Thyroid gland (tissue), 4 donors: ENCODE measurements around the gene SEMA4C. TPM values are rescaled to one million over a fixed set of nuclear protein-coding genes. Genes with fewer than 3 reads are reported as not detected.
A peak's percentile ranks its signal among the peaks of the same experiment; 100 is the strongest.

Experiments
- DNase-seq, 2 donors: peaks; one replicate each; pipeline ENCODE4 v3.0.0-alpha.2; 2019
- H3K27ac ChIP-seq, 3 donors: fragments of 200-600 bp; sonication (generic); 1 replicate in 2 of 3; 2 replicates in 1 of 3; pipeline ENCODE4 v1.5.1; 2016 to 2019; ENCODE audit warnings: mild to moderate bottlenecking in 1 of 3, moderate library complexity in 1 of 3
- H3K27me3 ChIP-seq: fragments of 200-600 bp; sonication (generic); one replicate; pipeline ENCODE4 v1.5.1; 2019
- H3K36me3 ChIP-seq, 2 donors: fragments of 200-600 bp; sonication (generic); one replicate each; pipeline ENCODE4 v1.5.1; 2016 to 2019
- H3K4me1 ChIP-seq, 2 donors: fragments of 200-600 bp; sonication (generic); one replicate each; pipeline ENCODE4 v1.5.1; 2017 to 2019
- H3K4me3 ChIP-seq, 3 donors: fragments of 200-600 bp; sonication (generic); replicated peaks in 1 of 3; 1 replicate in 2 of 3; 2 replicates in 1 of 3; pipeline ENCODE4 v1.5.1; 2016; ENCODE audit warnings: mild to moderate bottlenecking in 1 of 3
- H3K9me3 ChIP-seq: fragments of 200-600 bp; sonication (generic); one replicate; pipeline ENCODE4 v1.5.1; 2017
- CTCF ChIP-seq, 6 experiments: fragments of 200-600 bp in 3 of 6; fragments of 450-650 bp in 3 of 6; sonication (generic) in 3 of 6; IDR thresholded peaks; one replicate each; pipeline ENCODE4 v1.5.1; 2016 to 2019; ENCODE audit warnings: antibody characterized with exemption in 6 of 6, mild to moderate bottlenecking in 2 of 6, inconsistent platforms in 1 of 6, moderate library complexity in 1 of 6
- POLR2A ChIP-seq, 2 donors: fragments of 450-650 bp; IDR thresholded peaks; one replicate each; pipeline ENCODE4 v1.6.1; 2017; ENCODE audit warnings: antibody characterized with exemption in 2 of 2, mild to moderate bottlenecking in 2 of 2, moderate library complexity in 1 of 2
- WGBS, 2 donors: methylation state at CpG; one replicate each; pipeline ENCODE4 v1.1.5; 2017; 5-methylcytosine and 5-hydroxymethylcytosine counted together
- intact Hi-C: fragments of 100-400 bp; cut with DNase I; formaldehyde crosslinking; loops from one replicate; pipeline ENCODE4 v1.15.1; 2023
- total RNA-seq, 4 donors: library from RNA; depleted of rRNA; stranded (reverse); fragments of >200 nt; gene quantifications; one replicate each; pipeline ENCODE4 v1.2.3, GENCODE V29; 2016

Gene SEMA4C
- total RNA-seq, 4 donors from 2014 or later, result 14.5 to 21.7 (median 19.3) TPM

GRCh38 chr2:96816836-96817702 is 52.8 kb downstream of the SEMA4C start:
- intact Hi-C loops, result loop anchor here (5.0 kb wide), 1 partner anchor 40 kb away; the partner anchor contains the start of gene ANKRD39
- TF ChIP-seq POLR2A (IDR thresholded peaks at IDR 0.05), result no peak
- TF ChIP-seq CTCF (IDR thresholded peaks at IDR 0.05), result no peak
- H3K27ac ChIP-seq, result no peak overlapping the region

GRCh38 chr2:96816127-96816835 is 53.6 kb downstream of the SEMA4C start, which contains the start of gene CNNM3:
Gene CNNM3 (plus strand): TSS chr2:96816268. CDS start chr2:96816278, 10 bp downstream.
- H3K4me3 ChIP-seq, result peak within 1 kb of the TSS; percentile 32 to 78 (median 51)
- H3K27me3 ChIP-seq, result no peaks in the 10 kb centered on the region
- peak within 1 kb of the TSS; percentile 93 to 94 (median 94) for H3K27ac ChIP-seq
- H3K4me1 ChIP-seq, result peaks cover 26 to 32% of the 10 kb centered on the region in 2 donors
- peak; percentile 48 to 93 for TF ChIP-seq POLR2A (IDR thresholded peaks at IDR 0.05)
- TF ChIP-seq CTCF (IDR thresholded peaks at IDR 0.05), result peak; percentile 30 to 81 (median 51)
- peak; percentile 97 to 98 for DNase-seq
- intact Hi-C loops, result loop anchor here (5.0 kb wide), 1 partner anchor 41 kb away; the partner anchor contains the start of gene ANKRD39
- H3K9me3 ChIP-seq, result no peaks in the 10 kb centered on the region
- no peaks in the 10 kb centered on the region for H3K36me3 ChIP-seq
- WGBS, 2 donors, result 0 to 2% methylated on average over 1 to 10 of the region's 103 CpGs

More at GRCh38 chr2:96816836-96817702, 52.8 kb downstream of the SEMA4C start:
- Histone ChIP-seq H3K9me3 (no peaks in the 10 kb centered on the region), H3K4me3 (peak overlapping the region in 2 of 3 donors; percentile 29 to 45), H3K4me1 (peaks cover 26 to 32% of the 10 kb centered on the region in 2 donors), H3K27me3 (no peaks in the 10 kb centered on the region), H3K36me3 (no peaks in the 10 kb centered on the region)
- 9 to 14% methylated on average over 10 to 23 of the region's 89 CpGs for WGBS, 2 donors
- peak; percentile 21 to 27 for DNase-seq

- TF ChIP-seq CTCF (IDR thresholded peaks at IDR 0.05) (no peak), POLR2A (IDR thresholded peaks at IDR 0.05) (no peak)
- WGBS, 2 donors, result 7 to 11% methylated on average over 24 to 30 of the region's 60 CpGs
- no peaks in the 10 kb centered on the region for H3K9me3 ChIP-seq
- intact Hi-C loops, result loop anchor here (5.0 kb wide), 1 partner anchor 42 kb away; the partner anchor contains the start of gene ANKRD39
- no peaks in the 10 kb centered on the region for H3K27me3 ChIP-seq
- H3K4me3 ChIP-seq, result peak overlapping the region; percentile 32 to 78 (median 51)
- peak overlapping the region; percentile 64 to 94 (median 77) for H3K27ac ChIP-seq
- DNase-seq, result no peak
- H3K36me3 ChIP-seq, result no peaks in the 10 kb centered on the region
- peaks cover 26 to 32% of the 10 kb centered on the region in 2 donors for H3K4me1 ChIP-seq
Observed at GRCh38 chr2:96815326-96816126, 54.4 kb downstream of the SEMA4C start.

GRCh38 chr2:96813656-96814055 is 56.2 kb downstream of the SEMA4C start:
- no peak for DNase-seq

More at GRCh38 chr2:96813656-96814055, 56.2 kb downstream of the SEMA4C start:
- no peaks in the 10 kb centered on the region for H3K9me3 ChIP-seq
- 94 to 95% methylated on average over 4 of the region's 4 CpGs for WGBS, 2 donors
- no peaks in the 10 kb centered on the region for H3K27me3 ChIP-seq
- peaks cover 16 to 23% of the 10 kb centered on the region in 2 donors for H3K4me1 ChIP-seq
- TF ChIP-seq POLR2A (IDR thresholded peaks at IDR 0.05), result no peak
- no peak for TF ChIP-seq CTCF (IDR thresholded peaks at IDR 0.05)
- no peak overlapping the region for H3K27ac ChIP-seq
- H3K36me3 ChIP-seq, result peaks cover 6 to 7% of the 10 kb centered on the region in 2 donors
- H3K4me3 ChIP-seq, result no peak overlapping the region
- intact Hi-C loops, result no loop called here
